B cell (primary cell): ENCODE data around the gene PRDX2. TPM values are rescaled to one million over a fixed set of nuclear protein-coding genes. Genes with fewer than 3 reads are reported as not detected.

ENCODE experiments used
- ATAC-seq: fragments of 200-7000 bp; cut with Tn5 transposase; one replicate; pipeline ENCODE4 v1.10.0; 2021; ENCODE audit warnings: low read depth, mild to moderate bottlenecking, moderate number of reproducible peaks, moderate library complexity
- CTCF ChIA-PET: fragments of 350-600 bp; sonication (Branson Sonifier 250); formaldehyde crosslinking; loops from one replicate; lab custom pipeline; 2021; ENCODE audit warnings: antibody characterized with exemption, inconsistent platforms; lab: Charles Lee
- POLR2A ChIA-PET: fragments of 350-600 bp; sonication (Branson Sonifier 250); formaldehyde crosslinking; loops from one replicate; lab custom pipeline; 2021; ENCODE audit warnings: antibody characterized with exemption; lab: Charles Lee
- DNase-seq: peaks from one replicate; pipeline ENCODE4 v3.0.0; 2013
- H2AFZ ChIP-seq: 2 replicates; pipeline ENCODE4 v1.6.1; 2012; ENCODE audit warnings: mild to moderate bottlenecking, low read depth, low read length; ENCODE audit not compliant: insufficient read depth, poor library complexity, severe bottlenecking
- H3K27ac ChIP-seq, 2 donors: 1 replicate in 1 of 2; 2 replicates in 1 of 2; pipeline ENCODE4 v1.5.1; 2012 to 2013; ENCODE audit warnings: low read length in 2 of 2, mild to moderate bottlenecking in 2 of 2, moderate library complexity in 1 of 2
- H3K27me3 ChIP-seq, 4 experiments: fragments of 200-600 bp in 1 of 4; sonication (generic) in 1 of 4; replicated peaks in 1 of 4; 1 replicate in 2 of 4; 2 replicates in 2 of 4; pipeline versions ENCODE4 v1.6.1 to v1.7.0; 2013 to 2016; ENCODE audit warnings: low read length in 3 of 4, mild to moderate bottlenecking in 2 of 4, mixed read lengths in 1 of 4, moderate library complexity in 1 of 4; ENCODE audit not compliant: insufficient read depth in 4 of 4, control insufficient read depth in 3 of 4; ENCODE audit errors: control extremely low read depth in 1 of 4
- H3K36me3 ChIP-seq, 2 experiments: replicated peaks in 1 of 2; 1 replicate in 1 of 2; 2 replicates in 1 of 2; pipeline versions ENCODE4 v1.6.1 to v1.7.1; 2013; ENCODE audit warnings: low read length in 1 of 2; ENCODE audit not compliant: insufficient read depth in 2 of 2, control insufficient read depth in 1 of 2; ENCODE audit errors: control extremely low read depth in 1 of 2, extremely low read depth in 1 of 2
- H3K4me1 ChIP-seq, 2 donors: fragments of 200-600 bp in 1 of 2; sonication (generic) in 1 of 2; 1 replicate in 1 of 2; 2 replicates in 1 of 2; pipeline versions ENCODE4 v1.5.1 to v1.6.1; 2013 to 2017; ENCODE audit warnings: low read length in 2 of 2; ENCODE audit not compliant: control insufficient read depth in 2 of 2, insufficient read depth in 2 of 2
- H3K4me2 ChIP-seq: replicated peaks from 2 replicates; pipeline ENCODE3; 2012; ENCODE audit warnings: mild to moderate bottlenecking, low read depth, low read length; ENCODE audit not compliant: poor library complexity, severe bottlenecking
- H3K4me3 ChIP-seq, 5 experiments: fragments of 200-600 bp in 1 of 5; sonication (generic) in 1 of 5; 1 replicate in 3 of 5; 2 replicates in 2 of 5; pipeline versions ENCODE4 v1.5.1 to v1.7.0; 2011 to 2016; ENCODE audit warnings: low read length in 4 of 5, mild to moderate bottlenecking in 4 of 5, low read depth in 2 of 5, control low read depth in 1 of 5, moderate library complexity in 1 of 5; ENCODE audit not compliant: insufficient read depth in 1 of 5; ENCODE audit errors: control extremely low read depth in 1 of 5, extremely low read depth in 1 of 5
- H3K79me2 ChIP-seq: fragments of 200-600 bp; sonication (generic); one replicate; pipeline ENCODE4 v1.6.0; 2016; ENCODE audit warnings: low read length; ENCODE audit not compliant: control insufficient read depth, insufficient read depth
- H3K9ac ChIP-seq: fragments of 200-600 bp; sonication (generic); 2 replicates; pipeline ENCODE4 v1.6.1; 2017; ENCODE audit warnings: mild to moderate bottlenecking, low read length, moderate library complexity
- H3K9me3 ChIP-seq, 3 donors: one replicate each; pipeline versions ENCODE4 v1.6.1 to v1.7.1; 2013; ENCODE audit warnings: low read length in 2 of 3; ENCODE audit not compliant: control insufficient read depth in 2 of 3, insufficient read depth in 1 of 3; ENCODE audit errors: control extremely low read depth in 1 of 3
- H4K20me1 ChIP-seq: 2 replicates; pipeline ENCODE4 v1.6.0; 2012; ENCODE audit warnings: mild to moderate bottlenecking, low read length; ENCODE audit not compliant: insufficient read depth, control insufficient read depth, poor library complexity, severe bottlenecking
- H3K27ac Mint-ChIP-seq: one replicate; pipeline ENCODE4 v1.8.0; 2021; ENCODE audit warnings: mixed read lengths
- H3K27me3 Mint-ChIP-seq: one replicate; pipeline ENCODE4 v1.8.0; 2021; ENCODE audit warnings: mixed read lengths
- H3K4me1 Mint-ChIP-seq: one replicate; pipeline ENCODE4 v1.8.0; 2021; ENCODE audit warnings: mixed read lengths
- H3K4me3 Mint-ChIP-seq: one replicate; pipeline ENCODE4 v1.8.0; 2021; ENCODE audit warnings: mixed read lengths
- H3K9me3 Mint-ChIP-seq: one replicate; pipeline ENCODE4 v1.8.0; 2022; ENCODE audit warnings: mixed read lengths; ENCODE audit not compliant: insufficient read depth
- EZH2 ChIP-seq: IDR thresholded peaks from 2 replicates; pipeline ENCODE4 v1.6.1; 2012; ENCODE audit warnings: borderline replicate concordance, low read depth, mild to moderate bottlenecking, moderate library complexity, low read length; ENCODE audit not compliant: insufficient read depth, poor library complexity, severe bottlenecking
- WGBS: methylation state at CpG from one replicate; pipeline ENCODE4 v1.1.5; 2013; ENCODE audit warnings: missing lambda C conversion rate; ENCODE audit not compliant: insufficient coverage; 5-methylcytosine and 5-hydroxymethylcytosine counted together
- intact Hi-C: fragments of 100-400 bp; cut with micrococcal nuclease; formaldehyde crosslinking; loops from one replicate; pipeline ENCODE4 v1.10.0; 2022
- polyA plus RNA-seq: library from polyadenylated mRNA; depleted of rRNA; stranded (reverse); fragments of >200 nt; gene quantifications from 2 replicates; pipeline ENCODE4 v1.2.3, GENCODE V29; 2012
- total RNA-seq, 2 donors: library from RNA; stranded (reverse); fragments of 120-200 nt in 1 of 2; gene quantifications; 1 replicate in 1 of 2; 2 replicates in 1 of 2; pipeline versions ENCODE4 v1.2.3 to v1.2.4, GENCODE V29; 2013 to 2022
- TF ChIP-seq, protein P1 (sequence below): fragments of 200-600 bp; IDR thresholded peaks from one replicate; pipeline ENCODE4 v1.8.0; 2022; ENCODE audit warnings: antibody characterized with exemption, mild to moderate bottlenecking

PRDX2 gene
- total and polyA plus RNA-seq, 2 donors (not counting 1 experiment from before 2014, with no cell fraction given): 45.5 to 66.1 TPM

DNA sequence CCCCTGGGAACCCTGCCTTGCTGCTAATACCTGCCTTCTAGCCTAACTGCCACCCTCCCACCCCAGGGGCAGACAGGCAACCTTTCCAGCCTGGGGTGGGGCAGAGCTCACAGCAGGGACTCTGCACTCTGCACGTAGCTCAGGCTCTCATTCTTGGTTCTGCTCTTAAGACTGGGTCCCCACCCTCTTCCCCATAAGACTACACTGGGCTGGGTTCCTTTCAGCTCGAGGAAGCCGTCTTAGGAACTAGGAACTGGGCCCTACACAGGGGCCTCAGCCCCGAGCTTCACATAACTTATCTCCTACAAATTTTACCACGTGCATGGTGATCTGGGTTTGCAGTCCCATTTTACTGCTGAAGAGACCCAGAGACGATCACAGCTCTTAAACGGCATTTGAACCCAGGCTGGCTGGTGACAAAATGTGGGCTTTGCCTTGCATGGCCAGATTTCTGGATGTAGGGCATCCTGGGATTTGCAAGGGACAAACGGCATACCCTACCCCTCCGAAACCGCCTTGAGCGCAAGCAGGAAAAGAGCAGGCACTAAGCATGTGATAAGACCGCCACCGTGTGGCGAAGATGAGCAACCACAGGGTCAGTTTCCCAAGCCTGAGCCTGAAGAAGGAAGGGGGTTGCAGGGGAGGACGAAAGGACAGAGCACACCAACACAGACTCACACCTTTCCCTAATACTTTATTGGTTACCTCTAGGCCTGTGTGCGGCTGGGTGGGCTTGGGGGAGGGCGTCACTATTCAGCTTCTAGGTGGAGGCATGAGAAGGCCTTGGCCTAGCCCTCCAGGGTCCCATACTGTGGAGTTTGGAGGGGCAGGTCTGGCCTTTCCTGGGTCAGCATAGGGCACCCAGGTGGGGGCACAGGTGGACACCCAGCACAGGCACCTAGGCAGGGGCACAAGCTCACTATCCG, 5.2 kb downstream of the PRDX2 start:
- DNase-seq (peak; percentile 89), ATAC-seq (no peak)
- Histone ChIP-seq H3K4me1 (peaks cover 32 to 39% of the 10 kb centered on the region in 2 donors), H3K27me3 (no peaks in the 10 kb centered on the region), H3K36me3 (peaks cover 0 to 7% of the 10 kb centered on the region in 2 experiments), H3K79me2 (peaks cover 29% of the 10 kb centered on the region), H3K27ac (peak overlapping the region; percentile 3 to 57), H3K4me2 (peak overlapping the region; percentile 81), H3K9ac (peak overlapping the region; percentile 34), H3K9me3 (no peaks in the 10 kb centered on the region), H3K4me3 (peak overlapping the region in 4 of 5 experiments; percentile 14 to 52 (median 34)), H4K20me1 (peaks cover 18% of the 10 kb centered on the region), H2AFZ (peak overlapping the region; percentile 18)
- H3K4me3 Mint-ChIP-seq: peak overlapping the region; percentile 87
- intact Hi-C loops: loop anchor here (1.0 to 2.0 kb wide), 5 partner anchors 10 to 50 kb away; partner anchors contain the start of gene RNASEH2A
- ChIA-PET POLR2A (interaction anchor here (0.5 to 6.8 kb wide), 11 partner anchors 10 to 94 kb away, joined by 4 to 233 read pairs (median 5); partner anchors contain the start of genes GCDH, HOOK2 and RNASEH2A), CTCF (interaction anchor here (0.7 to 17.9 kb wide), 28 partner anchors 10 to 300 kb away, joined by 3 to 1147 read pairs (median 4); partner anchors contain the start of genes DHPS, GET3, HOOK2 and RNASEH2A)
- no peak for TF ChIP-seq EZH2
- TF ChIP-seq, protein P1, sequence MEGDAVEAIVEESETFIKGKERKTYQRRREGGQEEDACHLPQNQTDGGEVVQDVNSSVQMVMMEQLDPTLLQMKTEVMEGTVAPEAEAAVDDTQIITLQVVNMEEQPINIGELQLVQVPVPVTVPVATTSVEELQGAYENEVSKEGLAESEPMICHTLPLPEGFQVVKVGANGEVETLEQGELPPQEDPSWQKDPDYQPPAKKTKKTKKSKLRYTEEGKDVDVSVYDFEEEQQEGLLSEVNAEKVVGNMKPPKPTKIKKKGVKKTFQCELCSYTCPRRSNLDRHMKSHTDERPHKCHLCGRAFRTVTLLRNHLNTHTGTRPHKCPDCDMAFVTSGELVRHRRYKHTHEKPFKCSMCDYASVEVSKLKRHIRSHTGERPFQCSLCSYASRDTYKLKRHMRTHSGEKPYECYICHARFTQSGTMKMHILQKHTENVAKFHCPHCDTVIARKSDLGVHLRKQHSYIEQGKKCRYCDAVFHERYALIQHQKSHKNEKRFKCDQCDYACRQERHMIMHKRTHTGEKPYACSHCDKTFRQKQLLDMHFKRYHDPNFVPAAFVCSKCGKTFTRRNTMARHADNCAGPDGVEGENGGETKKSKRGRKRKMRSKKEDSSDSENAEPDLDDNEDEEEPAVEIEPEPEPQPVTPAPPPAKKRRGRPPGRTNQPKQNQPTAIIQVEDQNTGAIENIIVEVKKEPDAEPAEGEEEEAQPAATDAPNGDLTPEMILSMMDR: peak; percentile 96
- peaks cover 28% of the 10 kb centered on the region for H3K4me1 Mint-ChIP-seq
- H3K27ac Mint-ChIP-seq: peak overlapping the region; percentile 88
- H3K9me3 Mint-ChIP-seq: no peaks in the 10 kb centered on the region
- H3K27me3 Mint-ChIP-seq: no peaks in the 10 kb centered on the region
- 10% methylated on average over 15 of the region's 18 CpGs for WGBS
